Endothelial cell of umbilical vein (primary cell): Measurements from ENCODE around the gene GPLD1. TPM values are rescaled to one million over a fixed set of nuclear protein-coding genes. Genes with fewer than 3 reads are reported as not detected.

ENCODE experiments used
- BruUV-seq: library from RNA; stranded (reverse); fragments of 400-500 nt; replicated peaks from 2 replicates; lab custom pipeline; 2021; lab: Mats Ljungman, UMichigan
- CTCF ChIA-PET: fragments of 300-600, 350-600 bp; sonication (Branson Sonifier 250); formaldehyde crosslinking; loops from one replicate; lab custom pipeline; 2021; ENCODE audit warnings: antibody characterized with exemption, inconsistent platforms; lab: Charles Lee
- POLR2A ChIA-PET: fragments of 300-600, 350-600 bp; sonication (Branson Sonifier 250); formaldehyde crosslinking; loops from one replicate; lab custom pipeline; 2021; ENCODE audit warnings: antibody characterized with exemption, inconsistent platforms; lab: Charles Lee
- DNase-seq: peaks from one replicate; pipeline ENCODE4 v3.0.0-alpha.2; 2011; ENCODE audit warnings: low read depth, low spot score
- FAIRE-seq: peaks from 2 replicates; lab custom pipeline; 2011; peaks lifted over from hg19 to GRCh38; lab: Jason Lieb, UNC
- H2AFZ ChIP-seq: 2 replicates; pipeline ENCODE4 v1.6.0; 2012; ENCODE audit warnings: low read depth, low read length, control low read depth, inconsistent platforms
- H3K27ac ChIP-seq: 2 replicates; pipeline ENCODE4 v1.5.1; 2011; ENCODE audit warnings: low read depth, mild to moderate bottlenecking, control low read depth, low read length, moderate library complexity; ENCODE audit not compliant: insufficient read depth
- H3K27me3 ChIP-seq, 2 experiments: 2 replicates each; pipeline versions ENCODE4 v1.6.0 to v1.6.1; 2011; ENCODE audit warnings: low read length in 2 of 2, mixed read lengths in 1 of 2; ENCODE audit not compliant: control insufficient read depth in 2 of 2, insufficient read depth in 2 of 2
- H3K36me3 ChIP-seq, 2 experiments: 2 replicates in 1 of 2; 3 replicates in 1 of 2; pipeline ENCODE4 v1.5.1; 2011; ENCODE audit warnings: low read length in 2 of 2, mild to moderate bottlenecking in 1 of 2, moderate library complexity in 1 of 2; ENCODE audit not compliant: control insufficient read depth in 2 of 2, insufficient read depth in 2 of 2; ENCODE audit errors: extremely low read depth in 1 of 2
- H3K4me1 ChIP-seq: 3 replicates; pipeline ENCODE4 v1.5.1; 2011; ENCODE audit warnings: mild to moderate bottlenecking, low read length; ENCODE audit not compliant: control insufficient read depth, insufficient read depth; ENCODE audit errors: extremely low read depth
- H3K4me2 ChIP-seq: 2 replicates; pipeline ENCODE4 v1.6.1; 2011; ENCODE audit warnings: low read length, control low read depth, mixed read lengths; ENCODE audit not compliant: insufficient read depth
- H3K4me3 ChIP-seq, 3 experiments: fragments of 200-600 bp in 1 of 3; sonication (generic), shearing (Covaris generic) in 1 of 3; replicated peaks in 1 of 3; 2 replicates each; pipeline ENCODE4 v1.5.1; 2011 to 2016; ENCODE audit warnings: control low read depth in 3 of 3, low read length in 3 of 3, mild to moderate bottlenecking in 2 of 3, inconsistent platforms in 1 of 3, low read depth in 1 of 3, moderate library complexity in 1 of 3; ENCODE audit not compliant: insufficient read depth in 1 of 3
- H3K79me2 ChIP-seq: 2 replicates; pipeline ENCODE4 v1.6.0; 2012; ENCODE audit warnings: low read length, inconsistent platforms; ENCODE audit not compliant: control insufficient read depth, insufficient read depth
- H3K9ac ChIP-seq: replicated peaks from 2 replicates; pipeline ENCODE3; 2011; ENCODE audit warnings: low read length, control low read depth; ENCODE audit not compliant: insufficient read depth; ENCODE audit errors: extremely low read depth
- H3K9me1 ChIP-seq: replicated peaks from 3 replicates; pipeline ENCODE4 v1.6.0; 2011; ENCODE audit warnings: mild to moderate bottlenecking, low read length; ENCODE audit not compliant: control insufficient read depth, insufficient read depth; ENCODE audit errors: extremely low read depth
- H3K9me3 ChIP-seq: replicated peaks from 2 replicates; pipeline ENCODE4 v1.5.1; 2012; ENCODE audit warnings: low read length, inconsistent platforms; ENCODE audit not compliant: control insufficient read depth, insufficient read depth
- H4K20me1 ChIP-seq: replicated peaks from 2 replicates; pipeline ENCODE3; 2011; ENCODE audit warnings: mild to moderate bottlenecking, low read length; ENCODE audit not compliant: control insufficient read depth, insufficient read depth; ENCODE audit errors: extremely low read depth
- CTCF ChIP-seq, 2 donors: IDR thresholded peaks; 1 replicate in 1 of 2; 2 replicates in 1 of 2; pipeline ENCODE4 v1.5.1; 2011; ENCODE audit warnings: low read length in 2 of 2, mild to moderate bottlenecking in 2 of 2, moderate library complexity in 2 of 2, control low read depth in 1 of 2, inconsistent platforms in 1 of 2, low read depth in 1 of 2; ENCODE audit not compliant: insufficient read depth in 1 of 2; ENCODE audit errors: extremely low read depth in 1 of 2
- EZH2 ChIP-seq: IDR thresholded peaks from 2 replicates; pipeline ENCODE4 v1.6.1; 2012; ENCODE audit warnings: borderline replicate concordance, low read depth, mild to moderate bottlenecking, moderate library complexity, low read length, inconsistent platforms; ENCODE audit not compliant: severe bottlenecking
- FOS ChIP-seq: IDR thresholded peaks from 2 replicates; pipeline ENCODE4 v1.6.1; 2011; ENCODE audit warnings: mild to moderate bottlenecking, low read length, moderate library complexity, borderline replicate concordance; ENCODE audit not compliant: insufficient read depth
- GATA2 ChIP-seq: IDR thresholded peaks from 2 replicates; pipeline ENCODE4 v1.7.0; 2011; ENCODE audit warnings: low read depth, mild to moderate bottlenecking, moderate library complexity, mixed read lengths, low read length; ENCODE audit not compliant: insufficient read length, insufficient read depth
- JUN ChIP-seq: IDR thresholded peaks from 2 replicates; pipeline ENCODE4 v1.6.1; 2011; ENCODE audit warnings: borderline replicate concordance, low read depth; ENCODE audit not compliant: insufficient read length, insufficient read depth
- MYC ChIP-seq: IDR thresholded peaks from one replicate; pipeline ENCODE4 v1.6.1; 2011; ENCODE audit warnings: mild to moderate bottlenecking, low read depth, low read length
- POLR2A ChIP-seq: IDR thresholded peaks from 2 replicates; pipeline ENCODE4 v1.6.1; 2012; ENCODE audit warnings: low read depth, mild to moderate bottlenecking, control low read depth, low read length
- POLR2AphosphoS5 ChIP-seq: IDR thresholded peaks from 2 replicates; pipeline ENCODE4 v1.6.1; 2012; ENCODE audit warnings: low read depth, mild to moderate bottlenecking, control low read depth, low read length, moderate library complexity; ENCODE audit not compliant: insufficient read depth
- dilution Hi-C: fragments of 300-500 bp; cut with MboI; formaldehyde crosslinking; loops from one replicate; pipeline ENCODE4 v1.15.0; 2019; ENCODE audit warnings: low sequenced_read_pairs; ENCODE audit not compliant: extremely low pct_ligation_motif_present
- intact Hi-C: fragments of 100-400 bp; cut with micrococcal nuclease; formaldehyde crosslinking; loops from one replicate; pipeline ENCODE4 v1.10.0; 2022
- polyA plus RNA-seq, 4 experiments: library from polyadenylated mRNA; depleted of rRNA in 3 of 4; stranded (reverse) in 3 of 4; unstranded in 1 of 4; fragments of >200 nt; gene quantifications; 2 replicates each; pipeline versions ENCODE4 v1.2.1 to v1.2.3, GENCODE V29; 2011 to 2012; ENCODE audit warnings: missing spikeins in 1 of 4
- total RNA-seq: library from RNA; stranded (reverse); gene quantifications from 2 replicates; pipeline ENCODE4 v1.2.3, GENCODE V29; 2021
- TF ChIP-seq, protein P1 (sequence below): IDR thresholded peaks from 2 replicates; pipeline ENCODE4 v1.6.1; 2011; ENCODE audit not compliant: insufficient read depth, insufficient read length

The GPLD1 gene
- total and polyA plus RNA-seq, 2 donors (not counting 3 experiments of a cell fraction or from before 2014, with no cell fraction given): 0.03 to 0.53 TPM

- H3K4me1 ChIP-seq: no peaks in the 10 kb centered on the region
- H3K9ac ChIP-seq: no peak overlapping the region
- H3K79me2 ChIP-seq: no peaks in the 10 kb centered on the region
- dilution Hi-C loops (no loop called here), intact Hi-C loops (no loop called here)
- no peaks in the 10 kb centered on the region for H4K20me1 ChIP-seq
- POLR2A ChIA-PET: no interaction called here
- H3K27ac ChIP-seq: no peak overlapping the region
- H3K27me3 ChIP-seq: no peaks in the 10 kb centered on the region
- DNase-seq: no peak
- no peak overlapping the region for H3K4me3 ChIP-seq
- no peak overlapping the region for H3K4me2 ChIP-seq
- no peaks in the 10 kb centered on the region for H3K9me1 ChIP-seq
- no peaks in the 10 kb centered on the region for H3K36me3 ChIP-seq
- no peak for TF ChIP-seq JUN
- TF ChIP-seq, protein P1, sequence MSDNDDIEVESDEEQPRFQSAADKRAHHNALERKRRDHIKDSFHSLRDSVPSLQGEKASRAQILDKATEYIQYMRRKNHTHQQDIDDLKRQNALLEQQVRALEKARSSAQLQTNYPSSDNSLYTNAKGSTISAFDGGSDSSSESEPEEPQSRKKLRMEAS: no peak
- no peak for TF ChIP-seq EZH2
- TF ChIP-seq POLR2A: no peak
- no peak for TF ChIP-seq FOS
- H2AFZ ChIP-seq: no peak overlapping the region
- CTCF ChIA-PET: no interaction called here
- no TSS peak for BruUV-seq
- FAIRE-seq: no peak
- no peaks in the 10 kb centered on the region for H3K9me3 ChIP-seq
Measured at GRCh38 chr6:24517659-24518543, 28.5 kb upstream of the GPLD1 start.

DNA sequence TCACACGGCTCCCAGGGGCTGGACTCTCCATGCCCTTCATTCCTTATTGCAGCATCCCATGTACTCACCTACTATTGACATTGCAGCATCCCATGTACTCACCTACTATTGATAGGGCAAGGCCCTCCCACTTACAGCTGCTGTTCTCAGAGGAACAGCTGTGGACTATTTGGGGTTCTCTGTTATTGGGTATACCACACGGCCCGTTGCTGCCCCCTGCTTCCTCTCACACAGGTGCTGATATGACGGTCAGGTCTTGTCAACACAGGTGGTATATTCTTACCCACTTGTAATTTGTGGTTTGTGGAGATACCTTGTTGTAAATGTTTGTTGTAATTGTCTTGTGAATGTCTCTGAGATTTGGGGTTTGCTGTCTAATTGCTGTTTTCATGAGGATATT lies 24.2 kb upstream of the GPLD1 start:
- intact Hi-C loops (no loop called here), dilution Hi-C loops (no loop called here)
- H3K4me2 ChIP-seq: no peak overlapping the region
- H3K9ac ChIP-seq: no peak overlapping the region
- no TSS peak for BruUV-seq
- CTCF ChIA-PET: interaction anchor here (1.5 kb wide), 1 partner anchor 10 kb away, joined by 4 read pairs; no protein-coding TSS in a partner anchor
- no peaks in the 10 kb centered on the region for H3K9me1 ChIP-seq
- FAIRE-seq (no peak), DNase-seq (no peak)
- no peaks in the 10 kb centered on the region for H3K9me3 ChIP-seq
- TF ChIP-seq GATA2: no peak
- no peak for TF ChIP-seq EZH2
- no peak for TF ChIP-seq JUN
- TF ChIP-seq POLR2AphosphoS5: no peak
- TF ChIP-seq, protein P1: no peak
- TF ChIP-seq MYC: no peak
- TF ChIP-seq CTCF (IDR thresholded peaks at IDR 0.05; ENCODE audit: extremely low read depth in 1 of 2, insufficient read depth in 1 of 2, low read depth in 1 of 2, low read length in 2 of 2): no peak
- no peak for TF ChIP-seq FOS
- TF ChIP-seq POLR2A: no peak
- H4K20me1 ChIP-seq: no peaks in the 10 kb centered on the region
- no peak overlapping the region for H2AFZ ChIP-seq
- H3K27me3 ChIP-seq: no peaks in the 10 kb centered on the region
- H3K4me3 ChIP-seq: no peak overlapping the region
- H3K79me2 ChIP-seq: no peaks in the 10 kb centered on the region
- no peaks in the 10 kb centered on the region for H3K36me3 ChIP-seq
- POLR2A ChIA-PET: no interaction called here
- H3K4me1 ChIP-seq: no peaks in the 10 kb centered on the region
- no peak overlapping the region for H3K27ac ChIP-seq
